Lower lobe of right lung (tissue), 2 donors: ENCODE results near the gene NUP160. TPM values are rescaled to one million over a fixed set of nuclear protein-coding genes. Genes with fewer than 3 reads are reported as not detected.
"Not testable (repeated sequence)": the region's sequence is repeated elsewhere in the genome, so short reads cannot be mapped to it uniquely, and the experiment has no call there.

Source experiments
- ATAC-seq, 2 donors: fragments of 200-7000 bp; cut with Tn5 transposase; one replicate each; pipeline ENCODE4 v1.9.1; 2020 to 2022; ENCODE audit warnings: mild to moderate bottlenecking in 2 of 2, moderate library complexity in 2 of 2
- DNase-seq: peaks from one replicate; pipeline ENCODE4 v3.0.0-alpha.2; 2020
- H3K27ac ChIP-seq: fragments of 200-600 bp; one replicate; pipeline ENCODE4 v1.8.0; 2022
- H3K27me3 ChIP-seq: fragments of 200-600 bp; one replicate; pipeline ENCODE4 v1.8.0; 2022; ENCODE audit warnings: low read depth
- H3K36me3 ChIP-seq: fragments of 200-600 bp; one replicate; pipeline ENCODE4 v1.8.0; 2022; ENCODE audit warnings: mild to moderate bottlenecking
- H3K4me1 ChIP-seq: fragments of 200-600 bp; one replicate; pipeline ENCODE4 v1.8.0; 2022
- H3K4me3 ChIP-seq: fragments of 200-600 bp; one replicate; pipeline ENCODE4 v1.8.0; 2022; ENCODE audit warnings: mild to moderate bottlenecking
- H3K9me3 ChIP-seq: fragments of 200-600 bp; one replicate; pipeline ENCODE4 v1.8.0; 2022
- intact Hi-C: fragments of 100-400 bp; cut with DNase I; formaldehyde crosslinking; loops from one replicate; pipeline ENCODE4 v1.11.0; 2022
- long read RNA-seq: library from polyadenylated mRNA; unstranded; transcript quantifications from one replicate; pipeline ENCODE4 v2.0.0, GENCODE V29; 2021
- total RNA-seq: library from RNA; stranded (reverse); fragmentation: NEBNext Ultra II Directional; extraction: Animal tissue kit (Norgen Biotek cat#: 25700); gene quantifications from one replicate; pipeline ENCODE4 v1.2.1, GENCODE V29; 2021
- TF ChIP-seq, protein P1 (sequence below): fragments of 200-600 bp; IDR thresholded peaks from one replicate; pipeline ENCODE4 v1.8.0; 2022; ENCODE audit warnings: antibody characterized with exemption, mild to moderate bottlenecking
- donor health status: DM: no; HTN: yes; CAD: no; lungs with severe emphysema.

Gene NUP160, protein sequence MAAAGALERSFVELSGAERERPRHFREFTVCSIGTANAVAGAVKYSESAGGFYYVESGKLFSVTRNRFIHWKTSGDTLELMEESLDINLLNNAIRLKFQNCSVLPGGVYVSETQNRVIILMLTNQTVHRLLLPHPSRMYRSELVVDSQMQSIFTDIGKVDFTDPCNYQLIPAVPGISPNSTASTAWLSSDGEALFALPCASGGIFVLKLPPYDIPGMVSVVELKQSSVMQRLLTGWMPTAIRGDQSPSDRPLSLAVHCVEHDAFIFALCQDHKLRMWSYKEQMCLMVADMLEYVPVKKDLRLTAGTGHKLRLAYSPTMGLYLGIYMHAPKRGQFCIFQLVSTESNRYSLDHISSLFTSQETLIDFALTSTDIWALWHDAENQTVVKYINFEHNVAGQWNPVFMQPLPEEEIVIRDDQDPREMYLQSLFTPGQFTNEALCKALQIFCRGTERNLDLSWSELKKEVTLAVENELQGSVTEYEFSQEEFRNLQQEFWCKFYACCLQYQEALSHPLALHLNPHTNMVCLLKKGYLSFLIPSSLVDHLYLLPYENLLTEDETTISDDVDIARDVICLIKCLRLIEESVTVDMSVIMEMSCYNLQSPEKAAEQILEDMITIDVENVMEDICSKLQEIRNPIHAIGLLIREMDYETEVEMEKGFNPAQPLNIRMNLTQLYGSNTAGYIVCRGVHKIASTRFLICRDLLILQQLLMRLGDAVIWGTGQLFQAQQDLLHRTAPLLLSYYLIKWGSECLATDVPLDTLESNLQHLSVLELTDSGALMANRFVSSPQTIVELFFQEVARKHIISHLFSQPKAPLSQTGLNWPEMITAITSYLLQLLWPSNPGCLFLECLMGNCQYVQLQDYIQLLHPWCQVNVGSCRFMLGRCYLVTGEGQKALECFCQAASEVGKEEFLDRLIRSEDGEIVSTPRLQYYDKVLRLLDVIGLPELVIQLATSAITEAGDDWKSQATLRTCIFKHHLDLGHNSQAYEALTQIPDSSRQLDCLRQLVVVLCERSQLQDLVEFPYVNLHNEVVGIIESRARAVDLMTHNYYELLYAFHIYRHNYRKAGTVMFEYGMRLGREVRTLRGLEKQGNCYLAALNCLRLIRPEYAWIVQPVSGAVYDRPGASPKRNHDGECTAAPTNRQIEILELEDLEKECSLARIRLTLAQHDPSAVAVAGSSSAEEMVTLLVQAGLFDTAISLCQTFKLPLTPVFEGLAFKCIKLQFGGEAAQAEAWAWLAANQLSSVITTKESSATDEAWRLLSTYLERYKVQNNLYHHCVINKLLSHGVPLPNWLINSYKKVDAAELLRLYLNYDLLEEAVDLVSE (N-terminal part only)
- total RNA-seq, result 43.3 TPM
- long read RNA-seq, full-length matches to known transcripts, result 35 of 61 reads
- long read RNA-seq, partial matches to known transcripts, result 11 of 61 reads
- long read RNA-seq, other reads (novel, unspliced or antisense), result 15 of 61 reads

DNA sequence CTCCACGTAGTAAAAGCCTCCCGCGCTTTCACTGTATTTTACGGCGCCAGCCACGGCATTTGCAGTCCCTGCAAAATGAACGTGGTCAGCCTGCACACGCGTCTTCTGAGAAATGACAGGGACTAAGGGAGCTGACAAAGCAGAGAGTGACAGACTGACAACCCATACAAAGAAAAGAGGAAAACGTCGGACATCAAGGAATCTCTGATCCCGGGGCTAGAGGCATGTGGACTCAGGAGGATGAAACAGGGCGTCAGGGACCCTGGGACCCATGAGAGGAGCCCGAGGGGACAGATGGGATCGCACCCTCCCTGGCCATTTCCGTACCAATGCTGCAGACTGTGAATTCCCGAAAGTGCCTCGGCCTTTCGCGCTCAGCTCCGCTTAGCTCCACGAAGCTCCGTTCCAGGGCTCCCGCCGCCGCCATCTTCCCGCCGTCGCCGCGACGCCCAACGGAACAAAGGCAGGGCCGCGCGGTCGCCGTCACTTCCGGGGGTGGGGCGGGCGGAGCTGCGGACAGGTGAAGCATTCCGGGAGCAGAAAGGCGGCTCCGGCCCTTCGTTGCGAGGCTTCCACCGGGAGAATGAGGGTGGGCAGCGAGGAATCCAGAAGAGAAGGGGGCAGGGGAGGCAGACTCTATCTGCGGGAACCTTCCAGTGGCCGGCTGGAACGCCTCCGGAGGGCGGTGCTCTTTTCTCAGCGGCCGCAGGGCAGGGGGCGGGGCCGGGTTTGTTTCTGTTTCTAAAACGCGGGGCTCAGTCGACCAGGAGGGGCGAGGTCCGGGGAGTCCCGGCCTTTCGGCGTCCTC, at the start of gene NUP160:
Gene NUP160, minus strand, starts transcription at position 459 of the 808 bp plus-strand sequence. Its CDS starts 32 bp downstream, at position 427.
- Histone ChIP-seq H3K36me3 (peaks cover 27% of the 10 kb centered on the region), H3K4me3 (peak within 1 kb of the TSS; percentile 69), H3K4me1 (peaks cover 49% of the 10 kb centered on the region), H3K27ac (peak within 1 kb of the TSS; percentile 87), H3K27me3 (no peaks in the 10 kb centered on the region), H3K9me3 (no peaks in the 10 kb centered on the region)
- TF ChIP-seq, protein P1, sequence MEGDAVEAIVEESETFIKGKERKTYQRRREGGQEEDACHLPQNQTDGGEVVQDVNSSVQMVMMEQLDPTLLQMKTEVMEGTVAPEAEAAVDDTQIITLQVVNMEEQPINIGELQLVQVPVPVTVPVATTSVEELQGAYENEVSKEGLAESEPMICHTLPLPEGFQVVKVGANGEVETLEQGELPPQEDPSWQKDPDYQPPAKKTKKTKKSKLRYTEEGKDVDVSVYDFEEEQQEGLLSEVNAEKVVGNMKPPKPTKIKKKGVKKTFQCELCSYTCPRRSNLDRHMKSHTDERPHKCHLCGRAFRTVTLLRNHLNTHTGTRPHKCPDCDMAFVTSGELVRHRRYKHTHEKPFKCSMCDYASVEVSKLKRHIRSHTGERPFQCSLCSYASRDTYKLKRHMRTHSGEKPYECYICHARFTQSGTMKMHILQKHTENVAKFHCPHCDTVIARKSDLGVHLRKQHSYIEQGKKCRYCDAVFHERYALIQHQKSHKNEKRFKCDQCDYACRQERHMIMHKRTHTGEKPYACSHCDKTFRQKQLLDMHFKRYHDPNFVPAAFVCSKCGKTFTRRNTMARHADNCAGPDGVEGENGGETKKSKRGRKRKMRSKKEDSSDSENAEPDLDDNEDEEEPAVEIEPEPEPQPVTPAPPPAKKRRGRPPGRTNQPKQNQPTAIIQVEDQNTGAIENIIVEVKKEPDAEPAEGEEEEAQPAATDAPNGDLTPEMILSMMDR, result no peak
- ATAC-seq, result peak; percentile 93 to 97
- intact Hi-C loops, result no loop called here
- peak; percentile 93 for DNase-seq

DNA sequence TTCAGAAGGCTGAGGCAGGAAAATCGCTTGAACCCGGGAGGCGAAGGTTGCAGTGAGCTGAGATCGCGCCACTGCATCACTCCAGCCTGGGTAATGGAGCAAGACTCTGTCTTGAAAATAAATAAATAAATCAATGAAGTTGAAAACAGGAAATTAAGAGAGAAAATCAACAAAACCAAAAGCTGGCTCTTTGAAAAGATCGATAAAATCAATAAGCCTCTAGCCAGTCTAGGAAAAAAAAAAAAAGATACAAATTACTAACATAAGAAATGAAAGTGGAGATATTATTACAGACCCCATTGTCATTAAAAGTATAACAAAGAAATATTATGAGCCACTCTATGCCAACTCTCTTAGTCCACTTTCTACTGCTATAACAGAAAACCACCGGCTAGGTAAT, 48.0 kb upstream of the NUP160 start:
- intact Hi-C loops, result no loop called here
- H3K27me3 ChIP-seq, result no peaks in the 10 kb centered on the region
- DNase-seq (no peak), ATAC-seq (no peak)
- H3K9me3 ChIP-seq, result no peaks in the 10 kb centered on the region
- H3K4me1 ChIP-seq, result no peaks in the 10 kb centered on the region
- TF ChIP-seq, protein P1, result no peak
- H3K27ac ChIP-seq, result no peak overlapping the region
- no peaks in the 10 kb centered on the region for H3K36me3 ChIP-seq
- no peak overlapping the region for H3K4me3 ChIP-seq

DNA sequence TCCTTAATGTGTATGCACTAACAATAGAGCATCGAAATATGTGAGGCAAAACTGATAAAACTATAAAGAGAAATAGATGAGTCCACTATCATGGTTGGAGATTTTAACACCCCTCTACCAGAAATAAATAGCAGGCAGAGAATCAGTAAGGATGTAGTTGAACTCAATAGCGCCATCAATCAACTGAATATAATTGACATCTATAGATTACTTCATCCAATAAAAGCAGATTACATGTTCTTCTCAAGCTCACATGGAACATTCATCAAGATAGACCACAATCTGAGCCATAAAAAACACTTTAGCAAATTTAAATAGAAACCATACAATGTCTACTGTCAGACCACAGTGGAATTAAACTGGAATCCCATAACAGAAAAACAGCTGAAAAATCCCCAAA, 46.9 kb upstream of the NUP160 start:
- DNase-seq (no peak), ATAC-seq (no peak)
- Histone ChIP-seq H3K27ac (no peak overlapping the region), H3K4me1 (peaks cover 5% of the 10 kb centered on the region), H3K36me3 (no peaks in the 10 kb centered on the region), H3K4me3 (no peak overlapping the region), H3K27me3 (no peaks in the 10 kb centered on the region), H3K9me3 (no peaks in the 10 kb centered on the region)
- TF ChIP-seq, protein P1, result no peak
- intact Hi-C loops, result no loop called here

DNA sequence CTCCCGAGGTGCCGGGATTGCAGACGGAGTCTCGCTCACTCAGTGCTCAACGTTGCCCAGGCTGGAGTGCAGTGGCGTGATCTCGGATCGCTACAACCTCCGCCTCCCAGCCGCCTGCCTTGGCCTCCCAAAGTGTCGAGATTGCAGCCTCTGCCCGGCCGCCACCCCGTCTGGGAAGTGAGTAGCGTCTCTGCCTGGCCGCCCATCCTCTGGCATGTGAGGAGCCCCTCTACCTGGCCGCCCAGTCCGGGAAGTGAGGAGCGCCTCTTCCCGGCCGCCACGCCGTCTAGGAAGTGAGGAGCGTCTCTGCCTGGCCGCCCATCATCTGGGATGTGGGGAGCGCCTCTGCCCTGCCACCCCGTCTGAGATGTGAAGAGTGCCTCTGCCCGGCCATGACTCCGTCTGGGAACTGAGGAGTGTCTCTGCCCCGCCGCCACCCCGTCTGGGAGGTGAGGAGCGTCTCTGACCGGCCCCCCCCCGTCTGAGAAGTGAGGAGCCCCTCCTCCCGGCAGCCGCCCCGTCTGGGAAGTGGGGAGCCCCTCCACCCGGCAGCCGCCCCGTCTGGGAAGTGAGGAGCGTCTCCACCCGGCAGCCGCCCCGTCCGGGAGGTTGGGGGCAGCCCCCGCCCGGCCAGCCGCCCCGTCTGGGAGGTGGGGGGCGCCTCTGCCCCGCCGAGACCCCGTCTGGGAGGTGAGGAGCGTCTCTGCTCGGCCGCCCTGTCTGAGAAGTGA, 44.6 kb upstream of the NUP160 start:
- H3K9me3 ChIP-seq, intact Hi-C loops, H3K4me3 ChIP-seq, H3K36me3 ChIP-seq, H3K27ac ChIP-seq, ATAC-seq, DNase-seq, H3K27me3 ChIP-seq: not testable (repeated sequence)
- H3K4me1 ChIP-seq, result peaks cover 10% of the 10 kb centered on the region

DNA sequence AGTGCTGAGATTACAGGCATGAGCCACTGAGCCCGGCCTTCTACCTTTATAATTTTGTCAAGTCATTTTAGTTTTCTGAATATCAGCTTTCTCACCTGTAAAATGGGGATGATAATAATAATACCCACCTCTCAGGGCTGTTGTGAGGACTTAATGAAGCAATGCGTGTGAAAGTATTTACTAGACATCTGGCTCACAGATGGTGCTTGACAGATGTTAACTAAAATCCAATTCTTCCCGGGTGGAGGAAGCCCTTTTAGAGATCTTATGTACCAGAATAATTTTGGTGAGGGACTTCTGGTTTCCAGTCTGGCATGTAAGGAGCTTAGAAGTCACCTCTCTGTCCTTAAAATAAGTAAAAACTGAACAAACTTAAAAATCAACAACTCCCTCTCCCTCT, 43.7 kb upstream of the NUP160 start:
- intact Hi-C loops, result no loop called here
- H3K27me3 ChIP-seq, result no peaks in the 10 kb centered on the region
- DNase-seq, result no peak
- TF ChIP-seq, protein P1, result no peak
- no peak overlapping the region for H3K27ac ChIP-seq
- no peaks in the 10 kb centered on the region for H3K36me3 ChIP-seq
- no peak for ATAC-seq
- H3K4me1 ChIP-seq, result peaks cover 10% of the 10 kb centered on the region
- H3K9me3 ChIP-seq, result no peaks in the 10 kb centered on the region
- no peak overlapping the region for H3K4me3 ChIP-seq
